NCI-H748 (cell line): ENCODE results near the gene ERVV-1.
"Not testable (repeated sequence)": the region's sequence is repeated elsewhere in the genome, so short reads cannot be mapped to it uniquely, and the experiment has no call there.

Source experiments
- DNase-seq: peaks from one replicate; lab custom pipeline; 2025; ENCODE audit not compliant: unreplicated experiment; lab: John Stamatoyannopoulos, UW

ERVV-1 gene

GRCh38 chr19:53013621-53014020 is at the start of gene ERVV-1:
TSS of gene ERVV-1 (plus strand) at chr19:53013921. CDS start at chr19:53014091, 170 bp downstream.
- no peak for DNase-seq

- no peak for DNase-seq
Measured at GRCh38 chr19:52967772-52968171, 45.9 kb upstream of the ERVV-1 start.

GRCh38 chr19:52981329-52981728 is 32.4 kb upstream of the ERVV-1 start:
- DNase-seq = no peak

GRCh38 chr19:52983167-52983566 is 30.6 kb upstream of the ERVV-1 start:
- DNase-seq = not testable (repeated sequence)

GRCh38 chr19:52987221-52987620 is 26.5 kb upstream of the ERVV-1 start:
- no peak for DNase-seq

GRCh38 chr19:52988506-52988905 is 25.2 kb upstream of the ERVV-1 start:
- no peak for DNase-seq

GRCh38 chr19:52990759-52991418 is 22.8 kb upstream of the ERVV-1 start:
- DNase-seq = no peak

- no peak for DNase-seq
Measured at GRCh38 chr19:52991484-52991883, 22.2 kb upstream of the ERVV-1 start.

- no peak for DNase-seq
Measured at GRCh38 chr19:52992109-52993004, 21.4 kb upstream of the ERVV-1 start.

GRCh38 chr19:52993342-52994178 is 20.2 kb upstream of the ERVV-1 start:
- peak; percentile 85 for DNase-seq

- DNase-seq = no peak
Measured at GRCh38 chr19:52995711-52996110, 18.0 kb upstream of the ERVV-1 start.

- DNase-seq = no peak
Measured at GRCh38 chr19:52997975-52998374, 15.7 kb upstream of the ERVV-1 start.

- DNase-seq = no peak
Measured at GRCh38 chr19:53002479-53002878, 11.2 kb upstream of the ERVV-1 start.

- no peak for DNase-seq
Measured at GRCh38 chr19:53004242-53004641, 9.5 kb upstream of the ERVV-1 start.

GRCh38 chr19:53007200-53007599 is 6.5 kb upstream of the ERVV-1 start:
- DNase-seq = no peak

GRCh38 chr19:53007606-53008005 is 6.1 kb upstream of the ERVV-1 start:
- no peak for DNase-seq

GRCh38 chr19:53008061-53008778 is 5.5 kb upstream of the ERVV-1 start:
- DNase-seq = no peak

- DNase-seq = no peak
Measured at GRCh38 chr19:53010494-53010893, 3.2 kb upstream of the ERVV-1 start.

- no peak for DNase-seq
Measured at GRCh38 chr19:53012006-53012405, 1.7 kb upstream of the ERVV-1 start.

- DNase-seq = no peak
Measured at GRCh38 chr19:53015159-53015558, 1.4 kb downstream of the ERVV-1 start.

GRCh38 chr19:53015730-53016129 is 2.0 kb downstream of the ERVV-1 start:
- no peak for DNase-seq
